H1 (cell line): ENCODE measurements around the gene CEP83. TPM values are rescaled to one million over a fixed set of nuclear protein-coding genes. Genes with fewer than 3 reads are reported as not detected.

Experiments used
- ASH2L ChIP-seq: fragments of 200-600, 300-600 bp; sonication (generic); IDR thresholded peaks from one replicate; pipeline ENCODE4 v1.7.1; 2017; ENCODE audit warnings: low read length
- KDM5A ChIP-seq: fragments of 200-600 bp; IDR thresholded peaks from 2 replicates; pipeline ENCODE4 v1.7.1; 2012; ENCODE audit warnings: mild to moderate bottlenecking, low read length, inconsistent platforms, mixed read lengths
- polyA plus RNA-seq, 7 experiments: library from polyadenylated mRNA; depleted of rRNA in 3 of 7; stranded (reverse) in 5 of 7; unstranded in 2 of 7; fragments of >200 nt in 5 of 7; fragments of 200-250 nt in 2 of 7; gene quantifications; 1 replicate in 5 of 7; 2 replicates in 1 of 7; 4 replicates in 1 of 7; pipeline versions ENCODE4 v1.2.1 to v1.2.3, GENCODE V29; 2011 to 2013; ENCODE audit warnings: missing spikeins in 2 of 7, mixed read lengths in 2 of 7
- total RNA-seq: library from RNA; stranded (reverse); fragmentation: NEBNext Ultra II Directional; extraction: Animal tissue kit (Norgen Biotek cat#: 25700); gene quantifications from 2 replicates; pipeline ENCODE4 v1.2.1, GENCODE V29; 2021
- TF ChIP-seq, protein P1 (sequence below), 3 experiments: IDR thresholded peaks; 1 replicate in 2 of 3; 2 replicates in 1 of 3; pipeline versions ENCODE4 v1.5.1 to v1.6.1; 2011; ENCODE audit warnings: low read length in 3 of 3, mild to moderate bottlenecking in 3 of 3, inconsistent platforms in 2 of 3, low read depth in 1 of 3, moderate library complexity in 1 of 3; ENCODE audit not compliant: insufficient read depth in 1 of 3; ENCODE audit errors: control extremely low read depth in 1 of 3

CEP83 gene
- total and polyA plus RNA-seq, 2 of the 8 experiments (the other 6 are each of a cell fraction or from before 2014, with no cell fraction given), result 6.0 to 25.8 TPM

DNA sequence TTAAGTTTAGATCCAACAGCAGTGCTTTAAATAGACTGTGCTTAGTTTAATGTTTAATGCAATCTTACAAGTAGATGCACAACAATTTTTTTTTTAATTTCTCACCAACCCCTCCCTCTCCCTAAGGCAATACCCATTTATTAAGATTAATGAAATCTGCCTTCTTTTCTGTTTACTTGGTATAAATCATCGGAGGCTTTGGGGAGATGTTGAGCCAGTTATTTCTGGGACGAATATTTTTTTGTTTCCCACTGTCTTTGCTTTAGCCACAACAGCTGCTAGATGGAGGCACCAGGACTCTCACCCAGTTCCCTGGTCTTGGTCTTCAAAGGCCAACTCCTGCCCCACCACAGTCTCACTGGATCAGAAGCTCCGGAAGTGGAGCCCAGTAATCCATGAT is 197.9 kb downstream of the CEP83 start (continued):
- TF ChIP-seq, protein P1, sequence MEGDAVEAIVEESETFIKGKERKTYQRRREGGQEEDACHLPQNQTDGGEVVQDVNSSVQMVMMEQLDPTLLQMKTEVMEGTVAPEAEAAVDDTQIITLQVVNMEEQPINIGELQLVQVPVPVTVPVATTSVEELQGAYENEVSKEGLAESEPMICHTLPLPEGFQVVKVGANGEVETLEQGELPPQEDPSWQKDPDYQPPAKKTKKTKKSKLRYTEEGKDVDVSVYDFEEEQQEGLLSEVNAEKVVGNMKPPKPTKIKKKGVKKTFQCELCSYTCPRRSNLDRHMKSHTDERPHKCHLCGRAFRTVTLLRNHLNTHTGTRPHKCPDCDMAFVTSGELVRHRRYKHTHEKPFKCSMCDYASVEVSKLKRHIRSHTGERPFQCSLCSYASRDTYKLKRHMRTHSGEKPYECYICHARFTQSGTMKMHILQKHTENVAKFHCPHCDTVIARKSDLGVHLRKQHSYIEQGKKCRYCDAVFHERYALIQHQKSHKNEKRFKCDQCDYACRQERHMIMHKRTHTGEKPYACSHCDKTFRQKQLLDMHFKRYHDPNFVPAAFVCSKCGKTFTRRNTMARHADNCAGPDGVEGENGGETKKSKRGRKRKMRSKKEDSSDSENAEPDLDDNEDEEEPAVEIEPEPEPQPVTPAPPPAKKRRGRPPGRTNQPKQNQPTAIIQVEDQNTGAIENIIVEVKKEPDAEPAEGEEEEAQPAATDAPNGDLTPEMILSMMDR (IDR thresholded peaks at IDR 0.05; ENCODE audit: control extremely low read depth in 1 of 3, insufficient read depth in 1 of 3, low read depth in 1 of 3, low read length in 3 of 3), result no peak
- TF ChIP-seq ASH2L (no peak), KDM5A (no peak)
